Breast epithelium (tissue), 3 donors: ENCODE data around the gene RABGEF1.

ENCODE experiments used
- POLR2A ChIP-seq: fragments of 450-650 bp; IDR thresholded peaks from one replicate; pipeline ENCODE4 v1.6.1; 2016; ENCODE audit warnings: antibody characterized with exemption, mild to moderate bottlenecking, moderate library complexity
- TF ChIP-seq, protein P1 (sequence below), 3 donors: fragments of 450-650 bp; IDR thresholded peaks; one replicate each; pipeline ENCODE4 v1.5.1; 2016 to 2017; ENCODE audit warnings: antibody characterized with exemption in 3 of 3, mild to moderate bottlenecking in 3 of 3, moderate library complexity in 3 of 3

DNA sequence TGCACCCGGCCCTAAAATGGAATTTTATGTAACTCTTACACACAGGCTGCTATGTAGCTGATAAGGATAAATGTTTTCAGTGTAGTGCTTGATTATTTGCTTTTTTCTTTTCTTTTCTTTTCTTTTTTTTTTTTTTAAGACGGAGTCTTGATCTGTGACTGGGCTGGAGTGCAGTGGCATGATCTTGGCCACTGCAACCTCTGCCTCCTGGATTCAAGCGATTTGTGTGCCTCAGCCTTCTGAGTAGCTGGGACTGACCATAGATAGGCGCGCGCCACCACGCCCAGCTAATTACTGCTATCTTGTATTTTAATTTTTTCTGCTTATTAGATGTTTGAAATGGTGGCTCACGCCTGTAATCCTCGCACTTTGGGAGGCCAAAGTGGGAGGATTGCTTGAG, 3.4 kb downstream of the RABGEF1 start:
- TF ChIP-seq, protein P1, sequence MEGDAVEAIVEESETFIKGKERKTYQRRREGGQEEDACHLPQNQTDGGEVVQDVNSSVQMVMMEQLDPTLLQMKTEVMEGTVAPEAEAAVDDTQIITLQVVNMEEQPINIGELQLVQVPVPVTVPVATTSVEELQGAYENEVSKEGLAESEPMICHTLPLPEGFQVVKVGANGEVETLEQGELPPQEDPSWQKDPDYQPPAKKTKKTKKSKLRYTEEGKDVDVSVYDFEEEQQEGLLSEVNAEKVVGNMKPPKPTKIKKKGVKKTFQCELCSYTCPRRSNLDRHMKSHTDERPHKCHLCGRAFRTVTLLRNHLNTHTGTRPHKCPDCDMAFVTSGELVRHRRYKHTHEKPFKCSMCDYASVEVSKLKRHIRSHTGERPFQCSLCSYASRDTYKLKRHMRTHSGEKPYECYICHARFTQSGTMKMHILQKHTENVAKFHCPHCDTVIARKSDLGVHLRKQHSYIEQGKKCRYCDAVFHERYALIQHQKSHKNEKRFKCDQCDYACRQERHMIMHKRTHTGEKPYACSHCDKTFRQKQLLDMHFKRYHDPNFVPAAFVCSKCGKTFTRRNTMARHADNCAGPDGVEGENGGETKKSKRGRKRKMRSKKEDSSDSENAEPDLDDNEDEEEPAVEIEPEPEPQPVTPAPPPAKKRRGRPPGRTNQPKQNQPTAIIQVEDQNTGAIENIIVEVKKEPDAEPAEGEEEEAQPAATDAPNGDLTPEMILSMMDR (IDR thresholded peaks at IDR 0.05): no peak
- TF ChIP-seq POLR2A: no peak
